ENCODE results near the gene FTCD.
"Not testable (repeated sequence)": the region's sequence is repeated elsewhere in the genome, so short reads cannot be mapped to it uniquely, and the experiment has no call there.

FTCD gene

DNA sequence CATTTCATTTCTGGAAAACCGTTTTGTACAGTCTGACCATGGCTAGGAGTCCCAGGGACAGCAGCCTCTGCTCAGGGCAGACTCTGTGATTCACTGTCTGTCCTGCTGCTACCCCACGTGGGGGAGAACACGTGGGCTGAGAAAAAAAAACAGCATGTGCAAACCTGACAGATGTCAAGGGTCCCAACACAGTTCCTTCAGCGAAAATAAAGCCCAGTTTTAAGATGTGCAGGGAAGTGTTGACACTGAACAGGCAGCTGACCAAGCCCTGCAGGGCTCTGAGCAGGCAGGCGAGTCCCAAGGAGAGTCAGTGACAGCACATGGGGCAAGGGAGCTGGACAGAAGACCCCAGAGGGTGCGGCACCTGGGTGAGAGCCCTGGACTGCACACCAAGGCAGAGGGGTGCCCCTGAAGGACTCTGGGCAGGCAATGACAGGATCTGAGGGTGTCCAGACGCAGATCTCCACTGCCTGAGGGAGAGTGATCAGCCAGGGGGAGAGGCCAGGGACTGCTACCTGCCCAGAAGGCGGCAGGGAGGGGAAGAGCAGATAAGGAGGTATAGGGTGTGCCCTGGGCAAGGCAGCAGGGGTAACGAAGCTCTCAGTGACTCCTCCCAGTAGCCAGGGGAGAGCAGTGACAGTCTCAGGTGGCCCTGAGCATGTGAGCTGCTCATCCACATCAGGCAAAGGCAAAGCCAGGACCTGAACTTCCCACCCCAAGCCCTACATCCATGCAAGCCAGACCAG lies 34.0 kb upstream of the FTCD start:
- DNase-seq (ENCODE audit: insufficient read length, low spot score) (no peak), FAIRE-seq (no peak)
- no peak for TF ChIP-seq POLR2A (IDR thresholded peaks at IDR 0.05; ENCODE audit: low read depth, low read length)
- no peak for TF ChIP-seq TAF1 (IDR thresholded peaks at IDR 0.05; ENCODE audit: low read depth, low read length)
- TF ChIP-seq POU2F2 (IDR thresholded peaks at IDR 0.05; ENCODE audit: low read depth, low read length) = no peak
- no peak for TF ChIP-seq POLR2AphosphoS5 (IDR thresholded peaks at IDR 0.05; ENCODE audit: low read depth, low read length)
- TF ChIP-seq PAX5 (IDR thresholded peaks at IDR 0.05; ENCODE audit: insufficient read depth, low read length, severe bottlenecking) = no peak
- no peak for TF ChIP-seq SPI1 (IDR thresholded peaks at IDR 0.05; ENCODE audit: low read depth, low read length)

DNA sequence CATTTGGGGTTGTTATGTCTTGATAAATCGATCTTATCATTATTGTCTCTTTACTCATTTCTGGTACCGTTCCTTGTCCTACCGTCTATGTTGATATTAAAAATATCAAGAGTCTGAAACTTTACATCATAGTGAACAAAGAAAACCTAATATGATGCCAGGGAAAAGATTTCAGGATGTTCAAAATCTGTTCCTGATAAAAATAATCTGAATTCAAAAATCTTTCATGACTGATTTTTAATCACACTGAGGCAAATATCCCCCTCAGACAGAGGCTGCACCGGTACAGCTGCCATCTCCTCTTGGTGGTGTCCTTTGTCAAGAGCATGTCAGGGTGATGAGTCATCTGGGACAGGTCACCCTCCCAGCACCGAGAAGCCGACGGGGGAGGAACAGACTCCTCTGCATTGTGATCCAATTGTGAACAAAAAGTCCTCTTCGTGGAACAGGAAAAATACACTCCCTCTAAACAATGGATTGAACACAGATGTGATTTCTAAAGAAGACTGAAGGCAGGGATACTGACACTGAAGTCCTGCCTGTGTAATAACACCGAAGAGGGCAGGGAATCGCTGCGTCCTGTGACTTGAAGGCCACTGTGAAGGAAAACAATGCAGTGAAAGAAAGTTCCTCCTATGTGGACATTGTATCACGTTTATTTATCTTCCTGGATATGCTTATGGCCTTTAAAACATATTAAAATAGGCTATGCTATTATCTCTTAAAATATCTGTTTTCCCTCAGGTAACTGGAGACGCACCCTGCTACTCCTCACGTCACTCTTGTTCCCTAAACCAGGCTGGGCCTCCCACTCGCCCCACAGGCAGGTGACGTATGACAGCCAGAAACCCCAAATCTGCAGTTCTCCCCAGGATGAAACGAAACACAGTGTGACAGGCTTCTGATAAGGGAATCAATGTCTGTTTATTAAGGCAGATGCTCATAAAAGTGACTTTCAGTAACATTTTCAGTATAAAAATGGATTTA lies 33.1 kb upstream of the FTCD start:
- no peak for DNase-seq (ENCODE audit: insufficient read length, low spot score)
- no peak for TF ChIP-seq PAX5 (IDR thresholded peaks at IDR 0.05; ENCODE audit: insufficient read depth, low read length, severe bottlenecking)
- no peak for TF ChIP-seq POLR2AphosphoS5 (IDR thresholded peaks at IDR 0.05; ENCODE audit: low read depth, low read length)
- no peak for TF ChIP-seq POLR2A (IDR thresholded peaks at IDR 0.05; ENCODE audit: low read depth, low read length)
- no peak for TF ChIP-seq POU2F2 (IDR thresholded peaks at IDR 0.05; ENCODE audit: low read depth, low read length)
- TF ChIP-seq TAF1 (IDR thresholded peaks at IDR 0.05; ENCODE audit: low read depth, low read length) = no peak
- TF ChIP-seq SPI1 (IDR thresholded peaks at IDR 0.05; ENCODE audit: low read depth, low read length) = no peak
- FAIRE-seq = no peak

DNA sequence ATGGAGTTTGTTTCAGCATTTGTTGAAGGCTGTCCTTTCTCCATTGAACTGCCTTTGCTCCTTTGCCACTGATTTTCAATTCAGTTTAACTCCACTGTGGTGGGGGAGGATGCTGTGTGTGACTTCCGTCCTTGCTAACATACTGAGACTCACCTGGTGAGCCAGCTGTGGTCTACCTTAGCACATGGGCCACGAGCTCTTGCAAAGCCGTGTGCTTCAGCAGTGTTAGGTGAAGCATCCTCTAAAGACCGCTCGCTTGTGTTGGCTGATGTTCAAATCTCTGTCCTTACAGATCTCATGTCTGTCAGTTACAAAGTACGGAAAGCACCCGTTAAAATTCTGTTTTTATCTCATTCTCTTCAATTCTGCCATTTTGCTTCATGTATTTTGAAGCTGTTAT lies 32.4 kb upstream of the FTCD start:
- no peak for TF ChIP-seq TAF1 (IDR thresholded peaks at IDR 0.05; ENCODE audit: low read depth, low read length)
- no peak for TF ChIP-seq SPI1 (IDR thresholded peaks at IDR 0.05; ENCODE audit: low read depth, low read length)
- no peak for TF ChIP-seq PAX5 (IDR thresholded peaks at IDR 0.05; ENCODE audit: insufficient read depth, low read length, severe bottlenecking)
- no peak for TF ChIP-seq POLR2AphosphoS5 (IDR thresholded peaks at IDR 0.05; ENCODE audit: low read depth, low read length)
- TF ChIP-seq POLR2A (IDR thresholded peaks at IDR 0.05; ENCODE audit: low read depth, low read length) = no peak
- no peak for TF ChIP-seq POU2F2 (IDR thresholded peaks at IDR 0.05; ENCODE audit: low read depth, low read length)
- FAIRE-seq = no peak

DNA sequence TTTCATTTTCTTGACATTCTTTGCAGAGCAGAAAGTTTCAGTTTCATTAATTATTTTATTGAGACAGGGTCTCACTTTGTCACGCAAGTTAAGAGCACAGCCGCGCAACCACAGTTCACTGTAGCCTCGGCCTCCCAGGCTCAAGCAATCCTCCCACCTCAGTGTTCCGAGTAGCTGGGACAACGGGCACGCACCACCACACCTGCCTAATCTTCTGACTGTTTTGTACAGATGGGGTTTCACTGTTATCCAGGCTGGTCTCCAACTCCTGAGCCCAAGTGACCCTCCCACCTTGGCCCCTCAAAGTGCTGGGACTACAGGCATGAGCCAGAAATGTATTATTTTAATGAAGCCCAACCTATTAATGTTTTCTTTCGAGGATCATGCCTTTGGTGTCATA lies 31.9 kb upstream of the FTCD start:
- DNase-seq (ENCODE audit: insufficient read length, low spot score) (no peak), FAIRE-seq (no peak)
- TF ChIP-seq POLR2AphosphoS5 (IDR thresholded peaks at IDR 0.05; ENCODE audit: low read depth, low read length) = no peak
- no peak for TF ChIP-seq TAF1 (IDR thresholded peaks at IDR 0.05; ENCODE audit: low read depth, low read length)
- TF ChIP-seq POLR2A (IDR thresholded peaks at IDR 0.05; ENCODE audit: low read depth, low read length) = no peak
- TF ChIP-seq SPI1 (IDR thresholded peaks at IDR 0.05; ENCODE audit: low read depth, low read length) = no peak
- no peak for TF ChIP-seq POU2F2 (IDR thresholded peaks at IDR 0.05; ENCODE audit: low read depth, low read length)
- no peak for TF ChIP-seq PAX5 (IDR thresholded peaks at IDR 0.05; ENCODE audit: insufficient read depth, low read length, severe bottlenecking)

More for the DNA sequence above, 32.4 kb upstream of the FTCD start:
- no peak for DNase-seq (ENCODE audit: insufficient read length, low spot score)

DNA sequence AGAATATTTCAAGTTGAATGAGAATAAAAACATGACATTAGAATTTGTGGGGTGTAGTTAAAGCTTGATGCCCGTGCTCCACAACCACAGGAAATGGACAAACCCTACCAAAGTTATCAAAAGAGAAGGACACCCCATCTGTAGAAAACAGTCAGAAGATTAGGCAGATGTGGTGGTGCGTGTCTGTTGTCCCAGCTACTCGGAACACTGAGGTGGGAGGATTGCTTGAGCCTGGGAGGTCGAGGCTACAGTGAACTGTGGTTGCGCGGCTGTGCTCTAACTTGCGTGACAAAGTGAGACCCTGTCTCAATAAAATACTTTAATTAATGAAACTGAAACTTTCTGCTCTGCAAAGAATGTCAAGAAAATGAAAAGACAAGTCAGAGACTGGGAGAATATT lies 30.3 kb upstream of the FTCD start:
- no peak for FAIRE-seq
- TF ChIP-seq PAX5 (IDR thresholded peaks at IDR 0.05; ENCODE audit: insufficient read depth, low read length, severe bottlenecking) (no peak), TAF1 (IDR thresholded peaks at IDR 0.05; ENCODE audit: low read depth, low read length) (no peak)
- DNase-seq (ENCODE audit: insufficient read length, low spot score) = no peak

DNA sequence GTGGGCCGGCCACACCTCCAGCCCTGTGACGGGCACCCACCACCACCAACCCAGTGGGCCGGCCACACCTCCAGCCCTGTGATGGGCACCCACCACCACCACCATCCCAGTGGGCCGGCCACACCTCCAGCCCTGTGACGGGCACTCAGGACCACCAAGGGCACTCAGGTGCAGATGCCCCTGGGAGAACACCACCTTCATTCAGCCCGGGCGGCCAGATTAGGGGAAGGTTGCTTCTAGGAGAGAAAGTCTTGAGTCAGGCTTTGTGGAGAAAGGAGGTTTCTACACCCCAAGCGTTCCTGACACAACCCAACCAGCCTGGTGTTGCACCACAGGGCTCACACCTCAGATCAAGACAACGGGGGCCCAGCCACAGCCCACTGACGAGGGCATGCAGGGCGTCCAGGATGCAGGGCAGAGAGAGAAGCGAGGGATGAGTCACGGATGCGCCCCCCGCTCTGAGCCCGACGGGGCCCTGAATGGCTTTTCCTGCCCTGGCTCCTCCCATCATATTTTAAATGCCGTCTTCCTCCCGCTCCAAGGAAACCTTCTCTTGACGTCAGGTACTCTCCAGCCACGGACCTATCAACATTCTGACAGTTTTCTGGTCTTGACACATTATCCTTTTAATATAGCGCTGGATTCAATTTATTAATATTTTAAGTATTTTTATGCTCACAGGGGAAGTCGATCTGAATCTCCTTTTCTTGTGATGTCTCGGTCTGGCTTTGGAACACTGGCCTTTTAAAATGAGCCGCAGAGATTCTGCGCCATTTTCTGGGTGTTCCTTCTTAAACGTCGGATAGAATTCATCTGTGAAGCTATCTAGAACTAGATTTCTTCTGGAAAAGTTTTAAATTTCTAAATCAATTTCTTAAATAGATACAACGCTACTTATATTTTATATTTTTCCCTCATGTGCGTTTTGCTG lies 29.5 kb upstream of the FTCD start:
- no peak for TF ChIP-seq PAX5 (IDR thresholded peaks at IDR 0.05; ENCODE audit: insufficient read depth, low read length, severe bottlenecking)
- no peak for TF ChIP-seq POU2F2 (IDR thresholded peaks at IDR 0.05; ENCODE audit: low read depth, low read length)
- TF ChIP-seq POLR2AphosphoS5 (IDR thresholded peaks at IDR 0.05; ENCODE audit: low read depth, low read length) = no peak
- TF ChIP-seq POLR2A (IDR thresholded peaks at IDR 0.05; ENCODE audit: low read depth, low read length) = no peak
- DNase-seq (ENCODE audit: insufficient read length, low spot score) (no peak), FAIRE-seq (no peak)

DNA sequence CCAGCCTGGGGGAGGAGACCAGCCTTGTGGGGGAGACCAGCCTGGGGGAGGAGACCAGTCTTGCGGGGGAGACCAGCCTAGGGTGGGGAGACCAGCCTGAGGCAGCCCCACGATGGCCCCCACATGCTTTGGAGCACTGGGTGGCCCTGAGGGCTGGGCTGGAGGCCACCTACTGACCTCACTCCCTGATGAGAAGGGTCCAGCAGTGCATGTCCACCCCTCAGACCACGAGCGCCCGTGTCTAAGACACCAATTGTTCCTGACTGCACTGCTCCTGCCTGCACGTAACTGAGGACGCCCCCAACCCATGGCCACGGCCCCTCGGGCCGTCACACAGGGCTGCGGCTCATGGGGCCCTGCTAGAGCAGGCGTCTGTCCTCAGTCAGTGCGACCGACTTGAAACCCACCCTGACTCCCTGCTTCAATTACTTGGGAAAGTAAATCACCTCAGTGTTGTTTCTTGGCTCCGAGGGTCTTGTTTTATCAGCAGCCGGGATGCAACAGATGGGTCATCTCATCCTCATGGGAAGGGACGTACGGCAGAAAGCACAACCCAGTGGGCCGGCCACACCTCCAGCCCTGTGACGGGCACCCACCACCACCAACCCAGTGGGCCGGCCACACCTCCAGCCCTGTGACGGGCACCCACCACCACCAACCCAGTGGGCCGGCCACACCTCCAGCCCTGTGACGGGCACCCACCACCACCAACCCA lies 28.7 kb upstream of the FTCD start, which contains the start of gene SPATC1L:
Gene SPATC1L, minus strand, starts transcription at position 550 of the 715 bp plus-strand sequence. CDS start 1,643 bp downstream, outside the sequence.
- DNase-seq (ENCODE audit: insufficient read length, low spot score) (peak; percentile 58), FAIRE-seq (peak; percentile 35)
- TF ChIP-seq PAX5 (IDR thresholded peaks at IDR 0.05; ENCODE audit: insufficient read depth, low read length, severe bottlenecking) (no peak), POLR2A (IDR thresholded peaks at IDR 0.05; ENCODE audit: low read depth, low read length) (no peak), SPI1 (IDR thresholded peaks at IDR 0.05; ENCODE audit: low read depth, low read length) (no peak), POU2F2 (IDR thresholded peaks at IDR 0.05; ENCODE audit: low read depth, low read length) (no peak), POLR2AphosphoS5 (IDR thresholded peaks at IDR 0.05; ENCODE audit: low read depth, low read length) (no peak), TAF1 (IDR thresholded peaks at IDR 0.05; ENCODE audit: low read depth, low read length) (no peak)

DNA sequence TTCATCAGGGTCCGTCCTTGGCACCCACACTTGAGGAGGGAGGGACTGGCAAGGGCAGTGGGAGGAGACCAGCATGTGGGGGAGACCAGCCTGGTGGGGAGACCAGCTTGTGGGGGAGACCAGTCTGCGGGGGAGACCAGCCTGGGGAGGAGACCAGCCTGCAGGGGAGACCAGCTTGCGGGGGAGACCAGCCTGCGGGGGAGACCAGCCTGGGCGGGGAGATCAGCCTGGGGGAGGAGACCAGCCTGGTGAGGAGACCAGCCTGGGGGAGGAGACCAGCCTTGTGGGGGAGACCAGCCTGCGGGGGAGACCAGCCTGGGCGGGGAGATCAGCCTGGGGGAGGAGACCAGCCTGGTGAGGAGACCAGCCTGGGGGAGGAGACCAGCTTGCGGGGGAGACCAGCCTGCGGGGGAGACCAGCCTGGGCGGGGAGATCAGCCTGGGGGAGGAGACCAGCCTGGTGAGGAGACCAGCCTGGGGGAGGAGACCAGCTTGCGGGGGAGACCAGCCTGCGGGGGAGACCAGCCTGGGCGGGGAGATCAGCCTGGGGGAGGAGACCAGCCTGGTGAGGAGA lies 28.0 kb upstream of the FTCD start:
- not testable (repeated sequence) for FAIRE-seq; DNase-seq (ENCODE audit: insufficient read length, low spot score)
